WTC11 (cell line): Measurements from ENCODE around the gene REEP1. TPM values are rescaled to one million over a fixed set of nuclear protein-coding genes. Genes with fewer than 3 reads are reported as not detected.

Experiments used
- ATAC-seq: fragments of 200-7000 bp; cut with Tn5 transposase; 2 replicates; pipeline ENCODE4 v1.10.0; 2021; ENCODE audit warnings: mild to moderate bottlenecking, moderate library complexity
- CTCF ChIA-PET: fragments of 300-600 bp; sonication (Branson Sonifier 250); formaldehyde crosslinking; loops from one replicate; lab custom pipeline; 2021; ENCODE audit warnings: antibody characterized with exemption; lab: Charles Lee
- POLR2A ChIA-PET: fragments of 350-600 bp; sonication (Branson Sonifier 250); formaldehyde crosslinking; loops from one replicate; lab custom pipeline; 2021; ENCODE audit warnings: antibody characterized with exemption; lab: Charles Lee
- DNase-seq: peaks from one replicate; pipeline ENCODE4 v3.0.0; 2021; ENCODE audit warnings: low spot score
- H3K27ac Mint-ChIP-seq: 2 replicates; pipeline ENCODE4 v1.8.0; 2021; ENCODE audit warnings: mixed read lengths
- H3K27me3 Mint-ChIP-seq: 2 replicates; pipeline ENCODE4 v1.8.0; 2021; ENCODE audit warnings: low read depth, mild to moderate bottlenecking, moderate library complexity, mixed read lengths
- H3K36me3 Mint-ChIP-seq: 2 replicates; pipeline ENCODE4 v1.8.0; 2021; ENCODE audit warnings: mixed read lengths
- H3K4me1 Mint-ChIP-seq: 2 replicates; pipeline ENCODE4 v1.8.0; 2022; ENCODE audit warnings: mixed read lengths
- H3K4me3 Mint-ChIP-seq: 2 replicates; pipeline ENCODE4 v1.8.0; 2021; ENCODE audit warnings: mild to moderate bottlenecking, moderate library complexity, mixed read lengths
- H3K9me3 Mint-ChIP-seq: 2 replicates; pipeline ENCODE4 v1.8.0; 2021; ENCODE audit warnings: mixed read lengths
- ATF1 ChIP-seq: sonication (generic); formaldehyde crosslinking; IDR thresholded peaks from 2 replicates; pipeline ENCODE4 v1.8.1; 2023; ENCODE audit warnings: mild to moderate bottlenecking, moderate library complexity, missing genetic modification reagents
- ATF2 ChIP-seq: sonication (generic); formaldehyde crosslinking; IDR thresholded peaks from 2 replicates; pipeline ENCODE4 v1.8.1; 2022; ENCODE audit warnings: low read depth, missing genetic modification reagents, borderline replicate concordance
- ATF3 ChIP-seq: sonication (generic); formaldehyde crosslinking; conservative IDR thresholded peaks from 2 replicates; pipeline ENCODE4 v1.8.1; 2022; ENCODE audit warnings: mild to moderate bottlenecking, missing genetic modification reagents
- CBFB ChIP-seq: sonication (generic); formaldehyde crosslinking; IDR thresholded peaks from 2 replicates; pipeline ENCODE4 v1.8.1; 2022; ENCODE audit warnings: mild to moderate bottlenecking, low read depth, missing genetic modification reagents
- CREB1 ChIP-seq: sonication (generic); formaldehyde crosslinking; IDR thresholded peaks from 2 replicates; pipeline ENCODE4 v1.8.0; 2023; ENCODE audit warnings: mild to moderate bottlenecking, missing genetic modification reagents
- CREM ChIP-seq: sonication (generic); formaldehyde crosslinking; IDR thresholded peaks from 2 replicates; pipeline ENCODE4 v1.8.1; 2022; ENCODE audit warnings: mild to moderate bottlenecking, missing genetic modification reagents, moderate library complexity
- HMGXB4 ChIP-seq: sonication (generic); formaldehyde crosslinking; IDR thresholded peaks from 2 replicates; pipeline ENCODE4 v1.8.1; 2023; ENCODE audit warnings: mild to moderate bottlenecking, moderate library complexity, missing genetic modification reagents
- IRF2 ChIP-seq: sonication (generic); formaldehyde crosslinking; IDR thresholded peaks from 2 replicates; pipeline ENCODE4 v1.8.0; 2022; ENCODE audit warnings: low read depth, missing genetic modification reagents, borderline replicate concordance
- KAT7 ChIP-seq: sonication (generic); formaldehyde crosslinking; IDR thresholded peaks from 2 replicates; pipeline ENCODE4 v1.8.1; 2023; ENCODE audit warnings: missing genetic modification reagents, mild to moderate bottlenecking, borderline replicate concordance
- NFATC4 ChIP-seq: fragments of 250-450 bp; sonication (Bioruptor Pico); IDR thresholded peaks from 2 replicates; pipeline ENCODE4 v1.9.0; 2021; ENCODE audit warnings: mild to moderate bottlenecking
- NFE2L1 ChIP-seq: sonication (generic); formaldehyde crosslinking; IDR thresholded peaks from 2 replicates; pipeline ENCODE4 v1.8.1; 2023; ENCODE audit warnings: missing genetic modification reagents
- NR1H2 ChIP-seq: sonication (generic); formaldehyde crosslinking; IDR thresholded peaks from 2 replicates; pipeline ENCODE4 v1.9.0; 2021; ENCODE audit warnings: mild to moderate bottlenecking, moderate library complexity, missing genetic modification reagents
- PRDM15 ChIP-seq: sonication (generic); formaldehyde crosslinking; IDR thresholded peaks from 2 replicates; pipeline ENCODE4 v1.8.0; 2022; ENCODE audit warnings: missing genetic modification reagents
- SOX15 ChIP-seq: fragments of 250-450 bp; sonication (Bioruptor Pico); IDR thresholded peaks from 2 replicates; pipeline ENCODE4 v1.9.0; 2021; ENCODE audit warnings: mild to moderate bottlenecking
- SP1 ChIP-seq: sonication (generic); formaldehyde crosslinking; conservative IDR thresholded peaks from 2 replicates; pipeline ENCODE4 v1.8.1; 2022; ENCODE audit warnings: missing genetic modification reagents
- ZNF121 ChIP-seq: sonication (generic); formaldehyde crosslinking; IDR thresholded peaks from 2 replicates; pipeline ENCODE4 v1.8.0; 2023; ENCODE audit warnings: missing genetic modification reagents
- ZNF219 ChIP-seq: sonication (generic); formaldehyde crosslinking; IDR thresholded peaks from 2 replicates; pipeline ENCODE4 v1.8.0; 2023; ENCODE audit warnings: missing genetic modification reagents, mild to moderate bottlenecking, borderline replicate concordance
- ZNF423 ChIP-seq: fragments of 250-450 bp; sonication (Bioruptor Pico); IDR thresholded peaks from 2 replicates; pipeline ENCODE4 v2.1.2; 2022; ENCODE audit warnings: mild to moderate bottlenecking, moderate library complexity
- ZNF512 ChIP-seq: sonication (generic); formaldehyde crosslinking; IDR thresholded peaks from 2 replicates; pipeline ENCODE4 v1.8.1; 2022; ENCODE audit warnings: missing genetic modification reagents, borderline replicate concordance
- total RNA-seq: library from RNA; stranded (reverse); gene quantifications from 3 replicates; pipeline ENCODE4 v1.2.3, GENCODE V29; 2021
- TF ChIP-seq, protein P1 (sequence below): sonication (generic); formaldehyde crosslinking; IDR thresholded peaks from 2 replicates; pipeline ENCODE4 v1.8.1; 2022; ENCODE audit warnings: mild to moderate bottlenecking, missing genetic modification reagents, moderate library complexity, borderline replicate concordance

Gene REEP1
- total RNA-seq, 1 experiment from 2014 or later: 1.9 TPM

GRCh38 chr2:86199834-86200177 is 137.6 kb downstream of the REEP1 start (continued):
- TF ChIP-seq ATF3 (CRISPR knock-in tag) (no peak), HMGXB4 (CRISPR knock-in tag) (no peak), ZNF121 (CRISPR knock-in tag) (no peak)

GRCh38 chr2:86195808-86196387 is 141.5 kb downstream of the REEP1 start:
- DNase-seq: no peak
- ChIA-PET POLR2A (interaction anchor here (0.6 to 1.5 kb wide), 5 partner anchors 10 to 245 kb away, joined by 3 to 6 read pairs (median 3); partner anchors contain the start of genes KDM3A, POLR1A and PTCD3), CTCF (no interaction called here)
- peaks cover 33% of the 10 kb centered on the region for H3K4me1 Mint-ChIP-seq
- H3K27ac Mint-ChIP-seq: peak overlapping the region; percentile 98
- ATAC-seq: 0 out of 2 replicates have a peak, but pooled peaks have one; percentile 1
- TF ChIP-seq PRDM15 (0 out of 2 replicates have a peak, but pooled peaks have one; percentile 1), KAT7 (CRISPR knock-in tag) (no peak)
- peak overlapping the region; percentile 90 for H3K4me3 Mint-ChIP-seq
- no peaks in the 10 kb centered on the region for H3K9me3 Mint-ChIP-seq
- no peaks in the 10 kb centered on the region for H3K27me3 Mint-ChIP-seq
- H3K36me3 Mint-ChIP-seq: no peaks in the 10 kb centered on the region; the same call in 1 of the 2 replicates

DNA sequence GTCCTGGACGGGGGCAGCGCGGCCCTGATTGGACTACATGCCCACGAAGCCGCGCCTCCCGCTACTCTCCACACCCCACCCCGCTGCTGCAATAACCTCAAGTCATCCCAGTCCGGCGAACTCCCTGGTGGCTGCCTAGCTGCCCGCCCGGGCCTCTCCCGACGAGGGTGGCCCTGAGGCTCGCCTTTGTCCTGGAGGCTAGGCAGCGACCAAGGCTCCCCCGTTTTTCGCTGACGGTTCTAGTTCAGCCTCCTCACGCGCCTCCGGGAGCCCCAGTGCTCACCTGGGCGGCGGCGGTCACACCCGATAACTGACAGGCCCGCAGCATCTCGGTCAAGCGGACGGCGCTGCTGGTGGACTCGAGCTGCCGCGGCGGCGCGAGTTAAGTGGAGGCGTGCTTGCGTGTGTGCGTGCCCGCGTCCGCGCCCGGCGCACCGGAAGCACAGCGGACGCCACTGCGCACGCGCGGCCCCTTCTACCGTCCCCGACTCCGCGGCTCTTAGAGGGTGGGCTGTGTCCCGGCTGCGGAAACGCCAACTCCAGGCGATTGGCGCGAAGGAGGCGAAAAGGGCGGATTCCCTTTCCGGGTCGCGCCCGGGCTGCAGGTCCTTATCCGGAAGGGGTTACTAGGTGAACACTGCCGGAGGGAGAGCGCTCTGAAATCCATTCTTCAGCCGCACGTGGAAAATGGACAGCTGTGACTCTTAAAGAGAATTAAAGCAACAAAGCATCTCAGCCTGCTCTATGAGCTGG is 142.2 kb downstream of the REEP1 start, which contains the start of gene IMMT:
TSS of gene IMMT (minus strand) at position 408 of the 753 bp plus-strand sequence. CDS start at position 328, 80 bp downstream.
- ChIA-PET POLR2A (interaction anchor here (0.6 to 1.5 kb wide), 5 partner anchors 10 to 245 kb away, joined by 3 to 6 read pairs (median 3); partner anchors contain the start of genes KDM3A, POLR1A and PTCD3), CTCF (no interaction called here)
- Mint-ChIP-seq H3K9me3 (no peaks in the 10 kb centered on the region), H3K4me3 (peak within 1 kb of the TSS; percentile 90), H3K27ac (peak within 1 kb of the TSS; percentile 98), H3K4me1 (peaks cover 26% of the 10 kb centered on the region), H3K27me3 (no peaks in the 10 kb centered on the region), H3K36me3 (peaks cover 3% of the 10 kb centered on the region; the same call in 1 of the 2 replicates)
- ATAC-seq (peak; percentile 94), DNase-seq (peak; percentile 91)
- TF ChIP-seq, protein P1, sequence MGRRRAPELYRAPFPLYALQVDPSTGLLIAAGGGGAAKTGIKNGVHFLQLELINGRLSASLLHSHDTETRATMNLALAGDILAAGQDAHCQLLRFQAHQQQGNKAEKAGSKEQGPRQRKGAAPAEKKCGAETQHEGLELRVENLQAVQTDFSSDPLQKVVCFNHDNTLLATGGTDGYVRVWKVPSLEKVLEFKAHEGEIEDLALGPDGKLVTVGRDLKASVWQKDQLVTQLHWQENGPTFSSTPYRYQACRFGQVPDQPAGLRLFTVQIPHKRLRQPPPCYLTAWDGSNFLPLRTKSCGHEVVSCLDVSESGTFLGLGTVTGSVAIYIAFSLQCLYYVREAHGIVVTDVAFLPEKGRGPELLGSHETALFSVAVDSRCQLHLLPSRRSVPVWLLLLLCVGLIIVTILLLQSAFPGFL: 0 out of 2 replicates have a peak, but pooled peaks have one; percentile 68
- TF ChIP-seq CREM (peak; percentile 53; the same call in 1 of the 2 replicates), CBFB (CRISPR knock-in tag) (no peak), NFATC4 (CRISPR knock-in tag) (no peak), IRF2 (CRISPR knock-in tag) (no peak), NFE2L1 (CRISPR knock-in tag) (peak; percentile 85), NR1H2 (CRISPR knock-in tag) (no peak), ATF1 (CRISPR knock-in tag) (no peak), CREB1 (no peak), ATF2 (no peak), SP1 (CRISPR knock-in tag) (peak; percentile 78), SOX15 (CRISPR knock-in tag) (no peak), ZNF512 (CRISPR knock-in tag) (no peak), ZNF423 (CRISPR knock-in tag) (no peak), ZNF219 (0 out of 2 replicates have a peak, but pooled peaks have one; percentile 24)
